ENCODE results near the gene WDR11. TPM values are rescaled to one million over a fixed set of nuclear protein-coding genes. Genes with fewer than 3 reads are reported as not detected.
A peak's percentile ranks its signal among the peaks of the same experiment; 100 is the strongest.

Gene WDR11
- total RNA-seq, 1 donor from 2014 or later: 31.9 TPM

GRCh38 chr10:120827251-120827875, 23.8 kb upstream of the WDR11 start:
- no peak for TF ChIP-seq CTCF (conservative IDR thresholded peaks at IDR 0.05; ENCODE audit: low read depth, low read length)
- DNase-seq (ENCODE audit: low read depth): no peak
- H3K4me3 ChIP-seq (ENCODE audit: low read depth, low read length): no peak overlapping the region

GRCh38 chr10:120828763-120829319, 22.3 kb upstream of the WDR11 start:
- no peak for TF ChIP-seq CTCF (conservative IDR thresholded peaks at IDR 0.05; ENCODE audit: low read depth, low read length)
- no peak for DNase-seq (ENCODE audit: low read depth)
- no peak overlapping the region for H3K4me3 ChIP-seq (ENCODE audit: low read depth, low read length)

GRCh38 chr10:120832106-120832505, 19.1 kb upstream of the WDR11 start:
- no peak overlapping the region for H3K4me3 ChIP-seq (ENCODE audit: low read depth, low read length)
- TF ChIP-seq CTCF (conservative IDR thresholded peaks at IDR 0.05; ENCODE audit: low read depth, low read length): no peak
- DNase-seq (ENCODE audit: low read depth): no peak

GRCh38 chr10:120833222-120833928, 17.8 kb upstream of the WDR11 start:
- no peak overlapping the region for H3K4me3 ChIP-seq (ENCODE audit: low read depth, low read length)
- TF ChIP-seq CTCF (conservative IDR thresholded peaks at IDR 0.05; ENCODE audit: low read depth, low read length): no peak
- DNase-seq (ENCODE audit: low read depth): peak; percentile 44

GRCh38 chr10:120835603-120836002, 15.6 kb upstream of the WDR11 start:
- no peak overlapping the region for H3K4me3 ChIP-seq (ENCODE audit: low read depth, low read length)
- TF ChIP-seq CTCF (conservative IDR thresholded peaks at IDR 0.05; ENCODE audit: low read depth, low read length): no peak
- DNase-seq (ENCODE audit: low read depth): no peak

- no peak for TF ChIP-seq CTCF (conservative IDR thresholded peaks at IDR 0.05; ENCODE audit: low read depth, low read length)
- no peak overlapping the region for H3K4me3 ChIP-seq (ENCODE audit: low read depth, low read length)
- DNase-seq (ENCODE audit: low read depth): no peak
These were observed 12.2 kb upstream of the WDR11 start for GRCh38 chr10:120838941-120839340.
